Astrocyte of the spinal cord (primary cell): ENCODE data around the gene FUZ.
A peak's percentile ranks its signal among the peaks of the same experiment; 100 is the strongest.

ENCODE experiments used
- DNase-seq: peaks from one replicate; pipeline ENCODE4 v3.0.0; 2011; ENCODE audit warnings: low read depth, low spot score
- H3K4me3 ChIP-seq: 2 replicates; pipeline ENCODE4 v1.5.1; 2011; ENCODE audit warnings: low read depth, mild to moderate bottlenecking, low read length, moderate library complexity
- CTCF ChIP-seq: IDR thresholded peaks from 2 replicates; pipeline ENCODE4 v1.5.1; 2012; ENCODE audit warnings: low read depth, mild to moderate bottlenecking, low read length, inconsistent platforms
- in situ Hi-C: cut with HindIII; loops from 2 replicates; pipeline ENCODE4 v1.10.0; 2017; ENCODE audit warnings: low sequenced_read_pairs

The FUZ gene

GRCh38 chr19:49767381-49767780, 45.7 kb downstream of the FUZ start:
- DNase-seq = peak; percentile 5
- TF ChIP-seq CTCF = no peak
- peak overlapping the region; percentile 96 for H3K4me3 ChIP-seq
- in situ Hi-C loops = no loop called here

- no peak for TF ChIP-seq CTCF
- in situ Hi-C loops = no loop called here
- peak within 1 kb of the TSS; percentile 96 for H3K4me3 ChIP-seq
- DNase-seq = no peak
These were observed 46.2 kb downstream of the FUZ start, which contains the start of gene AP2A1 for GRCh38 chr19:49766930-49767299. Gene AP2A1 (plus strand): TSS chr19:49767001. CDS start chr19:49767134, 133 bp downstream.

GRCh38 chr19:49766007-49766929, 46.8 kb downstream of the FUZ start:
- DNase-seq = peak; percentile 100
- no peak for TF ChIP-seq CTCF
- H3K4me3 ChIP-seq = peak overlapping the region; percentile 34
- in situ Hi-C loops = no loop called here

GRCh38 chr19:49764341-49764740, 48.8 kb downstream of the FUZ start:
- DNase-seq = no peak
- in situ Hi-C loops = no loop called here
- no peak for TF ChIP-seq CTCF

GRCh38 chr19:49763230-49763629, 49.9 kb downstream of the FUZ start, which contains the start of gene TSKS:
Gene TSKS (minus strand): TSS chr19:49763306. CDS start chr19:49763247, 59 bp downstream.
- TF ChIP-seq CTCF = no peak
- DNase-seq = no peak
- in situ Hi-C loops = no loop called here
- no peak within 1 kb of the TSS for H3K4me3 ChIP-seq

More at GRCh38 chr19:49764341-49764740, 48.8 kb downstream of the FUZ start:
- H3K4me3 ChIP-seq = no peak overlapping the region

GRCh38 chr19:49761625-49762311, 51.3 kb downstream of the FUZ start:
- DNase-seq = peak; percentile 54
- in situ Hi-C loops = no loop called here
- no peak overlapping the region for H3K4me3 ChIP-seq
- peak; percentile 30 for TF ChIP-seq CTCF
